Psoas muscle (tissue), 8 donors: Measurements from ENCODE around the gene RAB11B. TPM values are rescaled to one million over a fixed set of nuclear protein-coding genes. Genes with fewer than 3 reads are reported as not detected.
A peak's percentile ranks its signal among the peaks of the same experiment; 100 is the strongest.
"Not testable (repeated sequence)": the region's sequence is repeated elsewhere in the genome, so short reads cannot be mapped to it uniquely, and the experiment has no call there.

Experiments used
- ATAC-seq, 4 donors: fragments of 200-7000 bp; cut with Tn5 transposase; one replicate each; pipeline ENCODE4 v1.9.1; 2020; ENCODE audit warnings: moderate library complexity in 3 of 4, mild to moderate bottlenecking in 2 of 4
- DNase-seq, 2 donors: peaks; one replicate each; pipeline ENCODE4 v3.0.0-alpha.2; 2020
- H3K27ac ChIP-seq: fragments of 200-600 bp; one replicate; pipeline ENCODE4 v1.8.0; 2022
- H3K27me3 ChIP-seq, 3 donors: fragments of 200-600 bp in 1 of 3; one replicate each; pipeline versions ENCODE4 v1.6.1 to v1.8.0; 2013 to 2022; ENCODE audit warnings: low read length in 2 of 3, mild to moderate bottlenecking in 2 of 3, moderate library complexity in 1 of 3; ENCODE audit not compliant: insufficient read depth in 3 of 3
- H3K36me3 ChIP-seq, 2 donors: fragments of 200-600 bp in 1 of 2; one replicate each; pipeline versions ENCODE4 v1.6.1 to v1.8.0; 2013 to 2022; ENCODE audit warnings: low read depth in 1 of 2, mild to moderate bottlenecking in 1 of 2, moderate library complexity in 1 of 2; ENCODE audit not compliant: insufficient read depth in 1 of 2
- H3K4me1 ChIP-seq: fragments of 200-600 bp; one replicate; pipeline ENCODE4 v1.8.0; 2022
- H3K4me3 ChIP-seq: fragments of 200-600 bp; one replicate; pipeline ENCODE4 v1.8.0; 2022; ENCODE audit warnings: mild to moderate bottlenecking
- H3K9me3 ChIP-seq: fragments of 200-600 bp; one replicate; pipeline ENCODE4 v1.8.0; 2022
- CTCF ChIP-seq: fragments of 200-600 bp; IDR thresholded peaks from one replicate; pipeline ENCODE4 v1.8.0; 2022; ENCODE audit warnings: antibody characterized with exemption
- WGBS, 3 donors: extraction: QIAGEN DNeasy Blood & Tissue Kit; methylation state at CpG; one replicate each; pipeline versions ENCODE4 v1.1.6 to v1.1.7; 2013; 5-methylcytosine and 5-hydroxymethylcytosine counted together
- intact Hi-C, 2 donors: fragments of 100-400 bp; cut with DNase I; formaldehyde crosslinking; loops; one replicate each; pipeline versions ENCODE4 v1.11.0 to v1.14.2; 2022
- polyA plus RNA-seq, 3 donors: library from polyadenylated mRNA; stranded (reverse); fragments of 200-250 nt; gene quantifications; one replicate each; pipeline ENCODE4 v1.2.3, GENCODE V29; 2013
- total RNA-seq, 4 donors: library from RNA; stranded (reverse); fragmentation: NEBNext Ultra II Directional in 2 of 4; extraction: Animal tissue kit (Norgen Biotek cat#: 25700) in 2 of 4; gene quantifications; one replicate each; pipeline versions ENCODE4 v1.2.1 to v1.2.4, GENCODE V29; 2021 to 2023
- donor health status: healthy with polysubstance abuse.
- donor health status: DM: no; HTN: no; CAD: no; lungs with moderate emphysema.
- donor health status: Bipolar disorder and iron deficiency.
- donor health status: healthy.
- donor health status: DM: yes; HTN: yes; CAD: no.
- donor health status: DM: no; HTN: no; CAD: no.
- donor health status: DM: no; HTN: no; CAD: no.
- donor health status: DM: yes; HTN: yes; CAD: no.

Gene RAB11B
- total and polyA plus RNA-seq, 7 donors, result 43.9 to 130 (median 77.1) TPM

DNA sequence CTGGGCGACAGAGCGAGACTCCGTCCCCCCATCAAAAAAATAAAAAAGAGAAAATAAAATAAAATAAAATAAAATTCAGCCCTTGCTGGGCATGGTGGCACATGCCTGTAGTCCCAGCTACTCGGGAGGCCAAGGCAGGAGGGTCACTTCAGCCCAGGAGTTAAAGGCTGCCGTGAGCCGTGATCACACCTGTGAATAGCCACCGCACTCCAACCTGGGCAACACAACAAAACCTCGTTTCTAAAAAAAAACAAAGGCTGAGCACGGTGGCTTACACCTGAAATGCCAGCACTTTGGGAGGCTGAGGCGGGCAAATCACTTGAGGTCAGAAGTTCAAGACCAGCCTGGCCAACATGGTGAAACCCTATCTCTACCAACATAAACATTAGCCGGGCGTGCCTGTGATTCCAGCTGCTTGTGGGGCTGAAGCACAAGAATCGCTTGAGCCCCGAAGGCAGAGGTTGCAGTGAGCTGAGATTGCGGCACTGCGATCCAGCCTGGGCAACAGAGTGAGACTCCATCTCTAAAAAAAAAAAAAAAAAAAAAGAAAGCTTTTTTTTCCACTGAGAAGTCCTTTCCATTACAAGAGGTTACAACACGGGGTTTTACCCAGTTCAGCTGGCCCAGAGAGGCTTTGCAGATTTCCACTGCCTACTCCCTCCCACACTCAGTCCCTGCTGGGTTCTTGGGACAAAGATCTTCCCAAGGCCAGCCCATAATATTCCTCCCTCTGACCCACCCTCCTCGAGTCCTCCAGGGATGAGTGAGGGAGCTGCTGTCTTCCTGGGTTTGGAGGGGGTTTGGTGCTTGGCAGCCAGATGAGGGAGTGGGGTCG, 19.8 kb upstream of the RAB11B start:
- Histone ChIP-seq H3K27me3 (no peaks in the 10 kb centered on the region), H3K4me1 (peaks cover 37% of the 10 kb centered on the region), H3K27ac (peak overlapping the region; percentile 16), H3K36me3 (peaks cover 7 to 72% of the 10 kb centered on the region in 2 donors), H3K9me3 (no peaks in the 10 kb centered on the region), H3K4me3 (peak overlapping the region; percentile 7)
- DNase-seq (peak in 1 of 2 donors; percentile 41), ATAC-seq (no peak)
- intact Hi-C loops, result no loop called here
- WGBS, 3 donors, result 66 to 76% (median 67%) methylated on average over 19 of the region's 19 CpGs
- TF ChIP-seq CTCF, result no peak

- WGBS, 3 donors, result 80 to 86% (median 81%) methylated on average over 26 to 28 of the region's 28 CpGs
- peaks cover 7 to 69% of the 10 kb centered on the region in 2 donors for H3K36me3 ChIP-seq
- peaks cover 31% of the 10 kb centered on the region for H3K4me1 ChIP-seq
Observed at GRCh38 chr19:8371011-8371804, 19.0 kb upstream of the RAB11B start.

GRCh38 chr19:8373867-8374813, 16.0 kb upstream of the RAB11B start:
- no peak overlapping the region for H3K4me3 ChIP-seq
- H3K4me1 ChIP-seq, result peaks cover 5% of the 10 kb centered on the region
- intact Hi-C loops, result no loop called here
- peak overlapping the region; percentile 9 for H3K27ac ChIP-seq
- H3K36me3 ChIP-seq, result peaks cover 7 to 56% of the 10 kb centered on the region in 2 donors
- H3K27me3 ChIP-seq, result no peaks in the 10 kb centered on the region
- DNase-seq (peak in 1 of 2 donors; percentile 82), ATAC-seq (peak; percentile 23 to 66 (median 41))
- 64 to 79% (median 64%) methylated on average over 26 of the region's 26 CpGs for WGBS, 3 donors
- no peak for TF ChIP-seq CTCF
- H3K9me3 ChIP-seq, result no peaks in the 10 kb centered on the region

More at GRCh38 chr19:8371011-8371804, 19.0 kb upstream of the RAB11B start:
- DNase-seq (peak in 1 of 2 donors; percentile 55), ATAC-seq (no peak)
- intact Hi-C loops, result no loop called here
- Histone ChIP-seq H3K4me3 (no peak overlapping the region), H3K9me3 (no peaks in the 10 kb centered on the region), H3K27me3 (no peaks in the 10 kb centered on the region), H3K27ac (peak overlapping the region; percentile 16)
- TF ChIP-seq CTCF, result no peak

DNA sequence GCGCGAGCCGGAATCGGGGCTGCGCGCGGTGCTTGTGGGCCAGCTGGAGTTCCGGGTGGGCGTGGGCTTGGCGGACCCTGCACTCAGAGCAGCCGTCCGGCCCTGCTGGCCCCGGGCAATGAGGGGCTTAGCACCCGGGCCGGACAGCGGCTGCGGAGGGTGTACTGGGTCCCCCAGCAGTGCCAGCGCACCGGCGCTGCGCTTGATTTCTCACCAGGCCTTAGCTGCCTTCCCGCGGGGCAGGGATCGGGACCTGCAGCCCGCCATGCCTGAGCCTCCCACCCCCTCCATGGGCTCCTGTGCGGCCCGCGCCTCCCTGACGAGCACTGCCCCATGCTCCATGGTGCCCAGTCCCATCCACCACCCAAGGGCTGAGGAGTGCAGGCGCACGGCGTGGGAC, 14.4 kb upstream of the RAB11B start:
- intact Hi-C loops, H3K27me3 ChIP-seq, H3K27ac ChIP-seq, H3K9me3 ChIP-seq, H3K4me1 ChIP-seq, ATAC-seq, H3K4me3 ChIP-seq: not testable (repeated sequence)
- 96 to 98% (median 96%) methylated on average over 26 to 32 of the region's 32 CpGs for WGBS, 3 donors
- peaks cover 5 to 39% of the 10 kb centered on the region in 2 donors for H3K36me3 ChIP-seq
- peak in 1 of 2 donors; percentile 54 for DNase-seq

- intact Hi-C loops, H3K4me3 ChIP-seq, H3K9me3 ChIP-seq, H3K4me1 ChIP-seq, H3K27me3 ChIP-seq, H3K27ac ChIP-seq, ATAC-seq: not testable (repeated sequence)
- WGBS, 3 donors, result 87 to 91% (median 90%) methylated on average over 9 to 10 of the region's 10 CpGs
- H3K36me3 ChIP-seq, result peaks cover 4 to 32% of the 10 kb centered on the region in 2 donors
- peak in 1 of 2 donors; percentile 5 for DNase-seq
Observed at GRCh38 chr19:8376373-8376974, 13.7 kb upstream of the RAB11B start.
